IMR-90 (cell line): ENCODE data around the gene TMEM271. TPM values are rescaled to one million over a fixed set of nuclear protein-coding genes. Genes with fewer than 3 reads are reported as not detected.

Experiments used
- ATAC-seq: fragments of 200-7000 bp; cut with Tn5 transposase; 2 replicates; pipeline ENCODE4 v1.9.1; 2020; ENCODE audit warnings: low read depth, mild to moderate bottlenecking, moderate library complexity
- BruUV-seq: library from RNA; stranded (reverse); fragments of 400-500 nt; replicated peaks from 2 replicates; lab custom pipeline; 2021; lab: Mats Ljungman, UMichigan
- CTCF ChIA-PET: fragments of 300-600 bp; formaldehyde crosslinking; extraction: SDS; loops from one replicate; lab custom pipeline; 2021; ENCODE audit warnings: antibody characterized with exemption; lab: Yijun Ruan, JAX
- POLR2A ChIA-PET: fragments of 300-600 bp; sonication (Branson Sonifier 250); formaldehyde crosslinking; loops from one replicate; lab custom pipeline; 2022; ENCODE audit warnings: antibody characterized with exemption; ENCODE audit not compliant: unreplicated experiment; lab: Charles Lee
- DNase-seq: peaks from one replicate; pipeline ENCODE4 v3.0.0; 2013
- H2AFZ ChIP-seq: replicated peaks from 2 replicates; pipeline ENCODE3; 2013; ENCODE audit warnings: low read length, mild to moderate bottlenecking; ENCODE audit not compliant: poor library complexity
- H2AK5ac ChIP-seq: 2 replicates; pipeline ENCODE4 v1.6.1; 2013; ENCODE audit warnings: low read depth, low read length, inconsistent platforms
- H2AK9ac ChIP-seq: replicated peaks from 2 replicates; pipeline ENCODE3; 2013; ENCODE audit warnings: mild to moderate bottlenecking, low read depth, low read length, moderate library complexity; ENCODE audit not compliant: poor library complexity
- H2BK120ac ChIP-seq: 2 replicates; pipeline ENCODE4 v1.6.1; 2013; ENCODE audit warnings: low read depth, low read length, inconsistent platforms
- H2BK15ac ChIP-seq: 3 replicates; pipeline ENCODE4 v1.6.1; 2013; ENCODE audit warnings: low read depth, low read length, inconsistent platforms
- H2BK20ac ChIP-seq: 2 replicates; pipeline ENCODE4 v1.6.1; 2013; ENCODE audit warnings: low read depth, mild to moderate bottlenecking, inconsistent platforms, low read length, moderate library complexity
- H2BK5ac ChIP-seq: 2 replicates; pipeline ENCODE4 v1.6.1; 2013; ENCODE audit warnings: mild to moderate bottlenecking, low read depth, low read length, inconsistent platforms; ENCODE audit not compliant: poor library complexity, severe bottlenecking
- H3K14ac ChIP-seq: replicated peaks from 2 replicates; pipeline ENCODE4 v1.6.1; 2013; ENCODE audit warnings: low read depth, low read length, inconsistent platforms
- H3K18ac ChIP-seq: 2 replicates; pipeline ENCODE4 v1.6.1; 2013; ENCODE audit warnings: low read depth, low read length, control low read depth
- H3K23ac ChIP-seq: 2 replicates; pipeline ENCODE4 v1.6.1; 2013; ENCODE audit warnings: low read depth, low read length, inconsistent platforms
- H3K27ac ChIP-seq: 2 replicates; pipeline ENCODE4 v1.5.1; 2013; ENCODE audit warnings: mild to moderate bottlenecking, control low read depth, low read length; ENCODE audit not compliant: insufficient read depth
- H3K27me3 ChIP-seq: 2 replicates; pipeline ENCODE4 v1.6.1; 2013; ENCODE audit warnings: low read length; ENCODE audit not compliant: control insufficient read depth, insufficient read depth
- H3K36me3 ChIP-seq: 2 replicates; pipeline ENCODE4 v1.6.1; 2013; ENCODE audit warnings: low read length, mixed read lengths; ENCODE audit not compliant: control insufficient read depth, insufficient read depth
- H3K4ac ChIP-seq: 2 replicates; pipeline ENCODE4 v1.6.1; 2013; ENCODE audit warnings: low read depth, low read length, inconsistent platforms
- H3K4me1 ChIP-seq: 2 replicates; pipeline ENCODE4 v1.6.1; 2013; ENCODE audit warnings: low read length, mixed read lengths; ENCODE audit not compliant: control insufficient read depth, insufficient read depth
- H3K4me2 ChIP-seq: 2 replicates; pipeline ENCODE4 v1.6.1; 2013; ENCODE audit warnings: low read depth, mild to moderate bottlenecking, control low read depth, low read length, moderate library complexity
- H3K4me3 ChIP-seq: 2 replicates; pipeline ENCODE4 v1.5.1; 2013; ENCODE audit warnings: low read depth, mild to moderate bottlenecking, control low read depth, low read length, moderate library complexity; ENCODE audit not compliant: insufficient read depth
- H3K56ac ChIP-seq: 2 replicates; pipeline ENCODE4 v1.6.1; 2013; ENCODE audit warnings: low read length, inconsistent platforms; ENCODE audit not compliant: insufficient read depth; ENCODE audit errors: extremely low read depth
- H3K79me1 ChIP-seq, 2 experiments: 2 replicates each; pipeline ENCODE4 v1.6.1; 2013; ENCODE audit warnings: low read length in 2 of 2, inconsistent platforms in 1 of 2, low read depth in 1 of 2
- H3K9ac ChIP-seq: 2 replicates; pipeline ENCODE4 v1.6.1; 2013; ENCODE audit warnings: low read depth, low read length, control low read depth
- H3K9me1 ChIP-seq: 2 replicates; pipeline ENCODE4 v1.6.1; 2013; ENCODE audit warnings: low read length, inconsistent platforms; ENCODE audit not compliant: insufficient read depth
- H3K9me3 ChIP-seq: 2 replicates; pipeline ENCODE4 v1.6.1; 2013; ENCODE audit warnings: low read length; ENCODE audit not compliant: control insufficient read depth, insufficient read depth
- H4K20me1 ChIP-seq: 2 replicates; pipeline ENCODE4 v1.6.1; 2013; ENCODE audit warnings: low read length, inconsistent platforms; ENCODE audit not compliant: insufficient read depth
- H4K5ac ChIP-seq: 2 replicates; pipeline ENCODE4 v1.6.1; 2013; ENCODE audit warnings: mild to moderate bottlenecking, low read depth, low read length, control low read depth
- H4K8ac ChIP-seq, 2 experiments: 2 replicates each; pipeline ENCODE4 v1.6.1; 2013; ENCODE audit warnings: low read depth in 2 of 2, low read length in 2 of 2, control low read depth in 1 of 2, inconsistent platforms in 1 of 2
- H4K91ac ChIP-seq: 2 replicates; pipeline ENCODE4 v1.6.1; 2013; ENCODE audit warnings: low read depth, low read length, inconsistent platforms; ENCODE audit not compliant: insufficient read depth
- CEBPB ChIP-seq: IDR thresholded peaks from 2 replicates; pipeline ENCODE4 v1.6.1; 2012; ENCODE audit warnings: low read depth, low read length, improper control_type of control experiment
- FOS ChIP-seq: fragments of 150-350 bp; IDR thresholded peaks from 2 replicates; pipeline ENCODE4 v1.6.1; 2016; ENCODE audit warnings: low read depth, low read length
- MAFK ChIP-seq: IDR thresholded peaks from 2 replicates; pipeline ENCODE4 v1.6.1; 2012; ENCODE audit warnings: low read depth, low read length, improper control_type of control experiment
- NFE2L2 ChIP-seq: fragments of 150-350 bp; IDR thresholded peaks from 2 replicates; pipeline ENCODE4 v1.6.1; 2016; ENCODE audit warnings: low read depth, mild to moderate bottlenecking, low read length
- POLR2A ChIP-seq: IDR thresholded peaks from 2 replicates; pipeline ENCODE4 v1.6.1; 2012; ENCODE audit warnings: mild to moderate bottlenecking, low read depth, low read length
- RCOR1 ChIP-seq: IDR thresholded peaks from 2 replicates; pipeline ENCODE4 v1.6.1; 2012; ENCODE audit warnings: mild to moderate bottlenecking, low read length, improper control_type of control experiment; ENCODE audit not compliant: insufficient replicate concordance
- RFX5 ChIP-seq: IDR thresholded peaks from 2 replicates; pipeline ENCODE4 v1.8.0; 2012; ENCODE audit warnings: low read depth, mild to moderate bottlenecking, low read length, moderate library complexity
- WGBS, 2 experiments: methylation state at CpG; one replicate each; pipeline versions ENCODE4 v1.1.5 to v1.1.7; 2013; ENCODE audit warnings: missing lambda C conversion rate in 2 of 2; ENCODE audit not compliant: insufficient read length in 1 of 2; ENCODE audit errors: extremely low coverage in 2 of 2; 5-methylcytosine and 5-hydroxymethylcytosine counted together
- dilution Hi-C: fragments of 300-500 bp; cut with HindIII; formaldehyde crosslinking; loops from one replicate; pipeline ENCODE4 v1.14.3; 2018; ENCODE audit warnings: low sequenced_read_pairs; ENCODE audit not compliant: unreplicated experiment
- in situ Hi-C: fragments of 300-500 bp; cut with MboI; formaldehyde crosslinking; loops from 3 replicates; pipeline ENCODE4 v1.14.3; 2019; ENCODE audit warnings: low sequenced_read_pairs, inconsistent platforms, mixed read lengths
- intact Hi-C: fragments of 100-400 bp; cut with micrococcal nuclease; formaldehyde crosslinking; loops from 2 replicates; pipeline ENCODE4 v1.10.0; 2022
- polyA plus RNA-seq, 3 experiments: library from polyadenylated mRNA; depleted of rRNA; stranded (reverse); fragments of >200 nt; gene quantifications; 2 replicates each; pipeline ENCODE4 v1.2.3, GENCODE V29; 2012; ENCODE audit warnings: low replicate concordance in 1 of 3
- total RNA-seq: library from RNA; depleted of rRNA; stranded (reverse); fragments of >200 nt; gene quantifications from 2 replicates; pipeline ENCODE4 v1.2.3, GENCODE V29; 2012

TMEM271 gene
- total and polyA plus RNA-seq, 2 of the 4 experiments (the other 2 are of a cell fraction) = not detected

DNA sequence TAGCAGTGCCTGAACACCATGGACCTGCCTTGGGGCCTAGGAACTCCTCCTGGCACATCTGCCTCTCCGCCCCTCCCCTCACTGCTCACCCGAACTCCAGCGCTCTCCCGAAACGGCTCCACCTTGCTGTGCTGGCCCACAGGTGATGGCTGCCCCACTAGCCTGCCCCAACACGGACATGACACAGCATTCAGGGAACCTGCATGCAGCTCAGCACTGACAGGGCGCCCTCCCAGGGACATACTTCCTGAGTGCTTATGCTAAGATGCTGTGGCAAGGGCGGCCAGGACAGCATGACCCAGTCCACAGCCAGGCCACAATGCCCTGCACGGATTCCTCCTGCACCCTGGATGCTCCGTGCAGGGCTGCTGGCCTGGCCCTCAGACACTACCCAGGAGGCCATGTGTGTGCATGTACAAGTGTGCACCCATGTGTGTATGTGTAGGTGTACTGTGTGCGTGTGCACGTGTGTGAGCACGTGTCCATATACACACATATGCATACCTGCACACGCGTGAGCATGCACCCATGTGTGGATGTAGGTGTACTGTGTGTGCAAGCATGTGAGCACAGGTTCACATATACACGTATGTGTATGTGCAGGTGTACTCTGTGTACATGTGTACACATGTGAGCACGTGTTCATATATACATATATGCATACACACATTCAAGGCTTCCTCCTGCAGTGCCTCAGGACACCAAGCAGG, 6.0 kb downstream of the TMEM271 start:
- no peak overlapping the region for H2AK9ac ChIP-seq
- H3K79me1 ChIP-seq = no peaks in the 10 kb centered on the region
- dilution Hi-C loops (no loop called here), in situ Hi-C loops (no loop called here), intact Hi-C loops (no loop called here)
- no peak overlapping the region for H3K56ac ChIP-seq
- H2BK15ac ChIP-seq = no peak overlapping the region
- no peaks in the 10 kb centered on the region for H3K4me1 ChIP-seq
- H3K4me3 ChIP-seq = no peak overlapping the region
- H3K36me3 ChIP-seq = no peaks in the 10 kb centered on the region
- no peak overlapping the region for H3K18ac ChIP-seq
- no peak overlapping the region for H3K23ac ChIP-seq
- H4K91ac ChIP-seq = no peak overlapping the region
- no peaks in the 10 kb centered on the region for H3K9me1 ChIP-seq
- no peak overlapping the region for H3K27ac ChIP-seq
- no TSS peak for BruUV-seq
- H3K4me2 ChIP-seq = no peak overlapping the region
- H3K9me3 ChIP-seq = peaks cover 6% of the 10 kb centered on the region; the same call in 1 of the 2 replicates
- H3K9ac ChIP-seq = no peak overlapping the region
- WGBS, 2 experiments = 33% methylated on average over 8 of the region's 17 CpGs; no CpG with 5 or more reads in 1 of the 2 experiments
- POLR2A ChIA-PET = no interaction called here
- no peak for DNase-seq
- H4K20me1 ChIP-seq = peaks cover 3% of the 10 kb centered on the region; the same call in 1 of the 2 replicates
- no peak overlapping the region for H3K4ac ChIP-seq
- no peak overlapping the region for H2BK20ac ChIP-seq
- H2AFZ ChIP-seq = peak overlapping the region; percentile 58
- no peak for ATAC-seq
- no peak overlapping the region for H4K5ac ChIP-seq
- H2AK5ac ChIP-seq = no peak overlapping the region
- peaks cover 19% of the 10 kb centered on the region for H3K27me3 ChIP-seq
- no peak overlapping the region for H3K14ac ChIP-seq
- CTCF ChIA-PET = interaction anchor here (0.6 kb wide), 1 partner anchor 89 kb away, joined by 6 read pairs; no protein-coding TSS in a partner anchor
- no peak overlapping the region for H4K8ac ChIP-seq
- no peak overlapping the region for H2BK5ac ChIP-seq
- TF ChIP-seq POLR2A = no peak
- no peak for TF ChIP-seq NFE2L2
- no peak for TF ChIP-seq RCOR1
- no peak for TF ChIP-seq CEBPB
- no peak for TF ChIP-seq RFX5
- no peak for TF ChIP-seq FOS
- no peak for TF ChIP-seq MAFK
- H2BK120ac ChIP-seq = no peak overlapping the region
